Transverse colon (tissue), 4 donors: Measurements from ENCODE around the gene NTRK3. TPM values are rescaled to one million over a fixed set of nuclear protein-coding genes. Genes with fewer than 3 reads are reported as not detected.

Source experiments
- DNase-seq: peaks from one replicate; pipeline ENCODE4 v3.0.0-alpha.2; 2019
- H3K27ac ChIP-seq, 4 donors: fragments of 200-600 bp; sonication (generic); 2 replicates each; pipeline ENCODE4 v1.5.1; 2016 to 2018; ENCODE audit warnings: inconsistent platforms in 4 of 4
- H3K27me3 ChIP-seq: fragments of 200-600 bp; sonication (generic); 2 replicates; pipeline ENCODE4 v1.5.1; 2017; ENCODE audit warnings: inconsistent platforms
- H3K36me3 ChIP-seq, 4 donors: fragments of 200-600 bp; sonication (generic); 2 replicates each; pipeline ENCODE4 v1.5.1; 2017 to 2019; ENCODE audit warnings: inconsistent platforms in 4 of 4
- H3K4me1 ChIP-seq, 4 donors: fragments of 200-600 bp; sonication (generic); 2 replicates each; pipeline ENCODE4 v1.5.1; 2017 to 2020; ENCODE audit warnings: inconsistent platforms in 4 of 4
- H3K4me3 ChIP-seq, 4 donors: fragments of 200-600 bp; sonication (generic); 1 replicate in 1 of 4; 2 replicates in 3 of 4; pipeline versions ENCODE4 v1.5.1 to v1.6.1; 2017 to 2019; ENCODE audit warnings: inconsistent platforms in 4 of 4
- H3K9me3 ChIP-seq, 2 donors: fragments of 200-600 bp; sonication (generic); 2 replicates each; pipeline ENCODE4 v1.5.1; 2017 to 2019; ENCODE audit warnings: inconsistent platforms in 2 of 2
- CTCF ChIP-seq, 5 experiments: fragments of 200-600 bp in 3 of 5; fragments of 450-650 bp in 2 of 5; sonication (generic) in 3 of 5; IDR thresholded peaks; 1 replicate in 2 of 5; 2 replicates in 3 of 5; pipeline ENCODE4 v1.5.1; 2016 to 2017; ENCODE audit warnings: antibody characterized with exemption in 5 of 5, inconsistent platforms in 3 of 5, mild to moderate bottlenecking in 2 of 5, moderate library complexity in 1 of 5
- EP300 ChIP-seq: sonication (generic); formaldehyde crosslinking; IDR thresholded peaks from one replicate; pipeline ENCODE4 v1.6.1; 2017; ENCODE audit warnings: antibody characterized with exemption, low read depth
- POLR2A ChIP-seq: fragments of 450-650 bp; IDR thresholded peaks from one replicate; pipeline ENCODE4 v1.6.1; 2016; ENCODE audit warnings: antibody characterized with exemption, mild to moderate bottlenecking, moderate library complexity
- POLR2AphosphoS5 ChIP-seq, 3 donors: sonication (generic); formaldehyde crosslinking; IDR thresholded peaks; one replicate each; pipeline ENCODE4 v1.6.1; 2016; ENCODE audit warnings: antibody characterized with exemption in 3 of 3
- WGBS, 2 donors: methylation state at CpG; one replicate each; pipeline ENCODE4 v1.1.5; 2018; ENCODE audit warnings: low coverage in 1 of 2; 5-methylcytosine and 5-hydroxymethylcytosine counted together
- in situ Hi-C, 4 donors: fragments of 200-750 bp; cut with MboI; loops; one replicate each; pipeline versions ENCODE4 v1.15.0 to v1.15.1; 2017; ENCODE audit warnings: low sequenced_read_pairs in 3 of 4, low pct_ligation_motif_present in 1 of 4, low pct_unique_long_range_greater_than_20kb in 1 of 4
- intact Hi-C: fragments of 100-400 bp; cut with DNase I; formaldehyde crosslinking; loops from one replicate; pipeline ENCODE4 v1.15.1; 2023; ENCODE audit warnings: low total_unique reads
- total RNA-seq, 4 donors: library from RNA; depleted of rRNA; stranded (reverse); fragments of >200 nt; gene quantifications; one replicate each; pipeline ENCODE4 v1.1.0, GENCODE V29; 2016

Gene NTRK3
- total RNA-seq, 4 donors from 2014 or later: 1.1 to 2.8 (median 2.4) TPM

- Histone ChIP-seq H3K36me3 (no peaks in the 10 kb centered on the region), H3K9me3 (no peaks in the 10 kb centered on the region), H3K27me3 (no peaks in the 10 kb centered on the region), H3K4me1 (no peaks in the 10 kb centered on the region), H3K27ac (no peak overlapping the region), H3K4me3 (no peak overlapping the region)
- in situ Hi-C loops (loop anchor here in 1 of 4 donors (25.0 kb wide), 1 partner anchor 116 kb away; no protein-coding TSS in a partner anchor), intact Hi-C loops (no loop called here)
- DNase-seq: no peak
- WGBS, 2 donors: 39 to 75% methylated on average over 2 to 3 of the region's 3 CpGs
- TF ChIP-seq EP300 (no peak), POLR2A (no peak), CTCF (IDR thresholded peaks at IDR 0.05) (no peak), POLR2AphosphoS5 (IDR thresholded peaks at IDR 0.05) (no peak)
These were observed 235.7 kb downstream of the NTRK3 start for GRCh38 chr15:88020806-88021205.

- Histone ChIP-seq H3K36me3 (no peaks in the 10 kb centered on the region), H3K27me3 (no peaks in the 10 kb centered on the region), H3K9me3 (no peaks in the 10 kb centered on the region), H3K27ac (no peak overlapping the region), H3K4me1 (no peaks in the 10 kb centered on the region), H3K4me3 (no peak overlapping the region)
- intact Hi-C loops (loop anchor here (5.0 kb wide), 1 partner anchor 472 kb away; no protein-coding TSS in a partner anchor), in situ Hi-C loops (loop anchor here in 1 of 4 donors (25.0 kb wide), 1 partner anchor 118 kb away; no protein-coding TSS in a partner anchor)
- TF ChIP-seq CTCF (IDR thresholded peaks at IDR 0.05): no peak
- no peak for TF ChIP-seq POLR2AphosphoS5 (IDR thresholded peaks at IDR 0.05)
- no peak for TF ChIP-seq POLR2A
- no peak for TF ChIP-seq EP300
- DNase-seq: no peak
- 52 to 67% methylated on average over 2 of the region's 2 CpGs for WGBS, 2 donors
These were observed 236.9 kb downstream of the NTRK3 start for GRCh38 chr15:88019656-88020055.

GRCh38 chr15:88018869-88019641, 237.5 kb downstream of the NTRK3 start:
- no peak overlapping the region for H3K27ac ChIP-seq
- WGBS, 2 donors: 67 to 78% methylated on average over 1 of the region's 1 CpG
- no peaks in the 10 kb centered on the region for H3K9me3 ChIP-seq
- H3K27me3 ChIP-seq: no peaks in the 10 kb centered on the region
- H3K36me3 ChIP-seq: no peaks in the 10 kb centered on the region
- no peak overlapping the region for H3K4me3 ChIP-seq
- intact Hi-C loops (loop anchor here (5.0 kb wide), 1 partner anchor 472 kb away; no protein-coding TSS in a partner anchor), in situ Hi-C loops (loop anchor here in 1 of 4 donors (25.0 kb wide), 1 partner anchor 118 kb away; no protein-coding TSS in a partner anchor)
- TF ChIP-seq POLR2A: no peak
- no peak for TF ChIP-seq EP300
- TF ChIP-seq POLR2AphosphoS5 (IDR thresholded peaks at IDR 0.05): no peak
- no peak for TF ChIP-seq CTCF (IDR thresholded peaks at IDR 0.05)
- no peak for DNase-seq
- H3K4me1 ChIP-seq: no peaks in the 10 kb centered on the region

GRCh38 chr15:88017753-88018152, 238.8 kb downstream of the NTRK3 start:
- TF ChIP-seq POLR2AphosphoS5 (IDR thresholded peaks at IDR 0.05) (no peak), EP300 (no peak), CTCF (IDR thresholded peaks at IDR 0.05) (no peak), POLR2A (no peak)
- H3K4me3 ChIP-seq: no peak overlapping the region
- no peak overlapping the region for H3K27ac ChIP-seq
- WGBS, 2 donors: 91% methylated on average over 4 of the region's 4 CpGs; no CpG with 5 or more reads in 1 of the 2 donors
- intact Hi-C loops: loop anchor here (5.0 kb wide), 1 partner anchor 470 kb away; no protein-coding TSS in a partner anchor
- no peak for DNase-seq
- no peaks in the 10 kb centered on the region for H3K36me3 ChIP-seq
- in situ Hi-C loops: loop anchor here in 1 of 4 donors (25.0 kb wide), 1 partner anchor 120 kb away; no protein-coding TSS in a partner anchor
- no peaks in the 10 kb centered on the region for H3K4me1 ChIP-seq
- no peaks in the 10 kb centered on the region for H3K9me3 ChIP-seq
- no peaks in the 10 kb centered on the region for H3K27me3 ChIP-seq
